ENCODE data around the gene FXN. TPM values are rescaled to one million over a fixed set of nuclear protein-coding genes. Genes with fewer than 3 reads are reported as not detected.

FXN gene
- total RNA-seq, 4 donors from 2014 or later: 1.8 to 6.1 (median 3.9) TPM

DNA sequence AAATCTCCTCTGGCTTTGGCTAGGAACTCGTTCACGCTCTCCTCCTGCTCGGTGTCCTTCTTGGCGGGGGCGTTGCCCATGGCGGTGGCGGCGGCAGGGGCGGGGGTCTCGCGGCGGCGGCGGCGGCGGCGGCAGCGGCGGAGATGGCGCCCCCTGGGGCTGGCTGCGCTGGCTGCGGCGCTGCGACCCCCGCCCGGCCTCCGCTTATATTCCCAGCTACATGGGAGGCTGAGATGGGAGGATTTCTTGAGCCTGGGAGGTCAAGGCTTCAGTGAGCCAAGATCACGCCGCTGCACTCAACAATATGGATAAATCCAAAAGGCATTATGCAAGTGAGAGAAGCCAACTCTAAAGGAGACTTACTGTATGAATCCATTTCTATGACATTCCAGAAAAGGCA is 21.5 kb upstream of the FXN start, which contains the start of gene PRKACG:
Gene PRKACG (minus strand): TSS at position 101 of the 400 bp plus-strand sequence. CDS start 21 bp downstream, at position 80.
- no peak for DNase-seq
- 93 to 100% methylated on average over 2 to 3 of the region's 29 CpGs for WGBS, 2 donors
- intact Hi-C loops (cut with DNase I): no loop called here

DNA sequence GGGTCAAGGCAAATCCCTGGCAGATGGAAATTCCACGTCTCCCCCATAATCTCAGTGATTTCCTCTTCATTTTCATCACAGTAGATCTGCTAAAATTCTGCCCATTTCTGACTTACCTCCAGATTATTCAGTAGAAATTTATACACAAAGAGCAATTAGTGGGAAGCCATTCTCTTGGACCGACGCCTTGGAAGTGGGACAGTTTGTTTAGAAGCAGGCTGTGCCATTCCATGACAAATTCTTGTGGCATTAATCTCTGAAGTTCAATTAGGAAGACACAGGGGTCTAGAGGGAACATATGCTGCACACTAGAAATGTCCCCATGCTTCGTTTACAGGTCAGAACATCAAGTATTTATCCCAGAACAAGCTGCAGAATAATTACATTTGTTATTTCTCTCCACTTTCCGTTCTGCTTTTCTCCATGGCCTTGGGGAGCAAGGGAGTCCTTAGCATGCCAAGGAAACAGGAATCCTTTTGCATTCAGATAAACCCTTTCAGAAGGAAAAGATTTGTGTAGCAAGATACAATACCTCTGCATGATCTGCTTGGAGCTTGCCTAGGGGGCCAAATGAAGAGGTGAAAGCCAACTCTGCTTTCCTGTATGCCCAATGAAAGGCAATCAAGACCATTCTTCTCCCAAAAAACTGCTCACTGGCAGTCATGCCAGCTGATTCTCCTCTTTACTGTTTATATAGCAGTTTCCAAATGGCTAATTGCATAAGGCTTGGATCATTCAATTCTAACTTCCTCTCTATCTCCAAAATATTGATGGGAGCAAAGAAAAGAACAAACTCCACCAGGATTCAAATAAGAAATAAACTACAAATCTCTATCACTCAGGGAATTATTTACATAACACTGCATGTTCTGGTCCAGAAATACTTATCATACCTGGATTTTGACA is 19.1 kb upstream of the FXN start:
- Histone ChIP-seq H3K27me3 (no peaks in the 10 kb centered on the region), H3K4me3 (no peak overlapping the region), H3K27ac (no peak overlapping the region), H3K36me3 (no peaks in the 10 kb centered on the region), H3K9me3 (no peaks in the 10 kb centered on the region), H3K4me1 (peaks cover 0 to 9% (median 0%) of the 10 kb centered on the region in 3 donors)
- TF ChIP-seq POLR2A (IDR thresholded peaks at IDR 0.05): no peak
- TF ChIP-seq, protein P1, sequence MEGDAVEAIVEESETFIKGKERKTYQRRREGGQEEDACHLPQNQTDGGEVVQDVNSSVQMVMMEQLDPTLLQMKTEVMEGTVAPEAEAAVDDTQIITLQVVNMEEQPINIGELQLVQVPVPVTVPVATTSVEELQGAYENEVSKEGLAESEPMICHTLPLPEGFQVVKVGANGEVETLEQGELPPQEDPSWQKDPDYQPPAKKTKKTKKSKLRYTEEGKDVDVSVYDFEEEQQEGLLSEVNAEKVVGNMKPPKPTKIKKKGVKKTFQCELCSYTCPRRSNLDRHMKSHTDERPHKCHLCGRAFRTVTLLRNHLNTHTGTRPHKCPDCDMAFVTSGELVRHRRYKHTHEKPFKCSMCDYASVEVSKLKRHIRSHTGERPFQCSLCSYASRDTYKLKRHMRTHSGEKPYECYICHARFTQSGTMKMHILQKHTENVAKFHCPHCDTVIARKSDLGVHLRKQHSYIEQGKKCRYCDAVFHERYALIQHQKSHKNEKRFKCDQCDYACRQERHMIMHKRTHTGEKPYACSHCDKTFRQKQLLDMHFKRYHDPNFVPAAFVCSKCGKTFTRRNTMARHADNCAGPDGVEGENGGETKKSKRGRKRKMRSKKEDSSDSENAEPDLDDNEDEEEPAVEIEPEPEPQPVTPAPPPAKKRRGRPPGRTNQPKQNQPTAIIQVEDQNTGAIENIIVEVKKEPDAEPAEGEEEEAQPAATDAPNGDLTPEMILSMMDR (IDR thresholded peaks at IDR 0.05): no peak
- 49 to 50% methylated on average over 4 to 5 of the region's 5 CpGs for WGBS, 2 donors
- intact Hi-C loops (cut with DNase I): no loop called here
- DNase-seq: no peak

More for the DNA sequence above, 21.5 kb upstream of the FXN start, which contains the start of gene PRKACG:
- Histone ChIP-seq H3K27me3 (no peaks in the 10 kb centered on the region), H3K36me3 (no peaks in the 10 kb centered on the region), H3K4me1 (peaks cover 0 to 9% (median 0%) of the 10 kb centered on the region in 3 donors), H3K4me3 (no peak within 1 kb of the TSS), H3K27ac (no peak within 1 kb of the TSS), H3K9me3 (no peaks in the 10 kb centered on the region)
- no peak for TF ChIP-seq POLR2A (IDR thresholded peaks at IDR 0.05)
- TF ChIP-seq, protein P1 (IDR thresholded peaks at IDR 0.05): no peak

DNA sequence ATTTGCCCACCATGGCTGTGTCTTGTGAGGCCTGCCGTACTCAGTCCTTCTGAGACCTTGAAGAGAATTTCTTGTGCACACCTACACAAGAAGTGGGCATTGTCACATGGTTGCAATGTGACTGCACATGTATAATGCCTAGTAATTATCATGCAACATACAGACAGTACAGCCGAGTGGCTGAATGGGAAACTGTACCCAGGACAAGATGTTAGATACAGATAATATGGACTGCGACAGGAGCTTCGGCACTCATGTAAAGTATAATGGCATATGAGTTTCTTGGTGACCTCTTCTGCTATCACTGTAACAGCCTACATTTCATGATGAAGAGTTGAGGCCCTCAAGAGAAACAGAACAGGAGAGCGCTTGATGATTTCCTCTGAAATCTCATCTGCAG is 16.8 kb upstream of the FXN start:
- no peak for TF ChIP-seq POLR2A (IDR thresholded peaks at IDR 0.05)
- TF ChIP-seq, protein P1 (IDR thresholded peaks at IDR 0.05): no peak
- Histone ChIP-seq H3K36me3 (no peaks in the 10 kb centered on the region), H3K4me1 (peaks cover 0 to 9% (median 0%) of the 10 kb centered on the region in 3 donors), H3K27me3 (no peaks in the 10 kb centered on the region), H3K4me3 (no peak overlapping the region), H3K9me3 (no peaks in the 10 kb centered on the region), H3K27ac (no peak overlapping the region)
- DNase-seq: no peak
- WGBS, 2 donors: 70 to 74% methylated on average over 5 of the region's 5 CpGs
- intact Hi-C loops (cut with DNase I): no loop called here

DNA sequence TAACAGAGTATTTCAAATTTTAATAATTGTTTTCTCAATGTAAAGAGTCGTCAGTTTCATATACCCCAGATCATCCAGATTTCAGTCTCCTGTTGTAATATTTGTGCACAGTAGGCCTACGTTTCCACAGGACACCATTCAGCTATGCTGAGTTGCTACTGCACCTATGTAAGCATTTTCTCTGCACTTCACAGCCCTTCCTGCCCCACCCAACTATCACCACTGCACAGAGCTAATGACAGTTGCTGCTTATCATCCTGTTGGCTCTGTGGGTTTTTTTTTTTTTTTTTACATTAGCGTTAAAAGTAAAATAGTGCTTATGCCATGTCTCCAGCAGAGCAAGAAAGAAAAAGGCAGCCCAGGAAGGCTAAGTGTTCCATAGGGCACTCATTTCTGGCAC is 15.7 kb upstream of the FXN start:
- Histone ChIP-seq H3K9me3 (no peaks in the 10 kb centered on the region), H3K36me3 (no peaks in the 10 kb centered on the region), H3K27ac (no peak overlapping the region), H3K27me3 (no peaks in the 10 kb centered on the region), H3K4me3 (no peak overlapping the region), H3K4me1 (peaks cover 0 to 9% (median 0%) of the 10 kb centered on the region in 3 donors)
- DNase-seq: no peak
- intact Hi-C loops (cut with DNase I): no loop called here
- TF ChIP-seq, protein P1 (IDR thresholded peaks at IDR 0.05): no peak
- TF ChIP-seq POLR2A (IDR thresholded peaks at IDR 0.05): no peak
- 51 to 60% methylated on average over 3 of the region's 3 CpGs for WGBS, 2 donors

All from esophagus squamous epithelium (tissue), 5 donors.